ENCODE data around the gene UNC5C. TPM values are rescaled to one million over a fixed set of nuclear protein-coding genes. Genes with fewer than 3 reads are reported as not detected.

The UNC5C gene
- total and polyA plus RNA-seq, 8 donors: 0.15 to 0.84 (median 0.34) TPM

DNA sequence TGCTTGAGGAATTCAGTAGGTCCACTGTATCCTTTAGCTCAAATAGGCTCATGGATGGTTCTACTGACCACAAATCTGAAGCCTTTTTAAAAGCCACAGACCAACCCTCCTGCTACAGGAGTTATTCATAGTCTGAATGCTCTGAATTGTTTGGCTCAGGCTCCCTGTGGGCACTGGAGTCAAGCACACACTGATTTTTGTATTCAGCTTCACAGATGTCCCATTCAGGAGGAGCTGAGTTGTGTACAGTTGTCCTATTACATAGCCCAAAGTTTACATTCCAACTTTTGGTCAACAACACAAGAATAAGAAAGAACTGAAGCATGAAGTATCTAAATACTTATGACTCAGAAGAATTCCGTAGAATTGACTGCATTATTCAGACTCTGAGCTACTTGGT, 243.9 kb downstream of the UNC5C start:
- no peak for ATAC-seq
- Histone ChIP-seq H3K9me3 (no peaks in the 10 kb centered on the region), H3K27me3 (no peaks in the 10 kb centered on the region), H3K4me3 (no peak overlapping the region), H3K36me3 (no peaks in the 10 kb centered on the region), H3K4me1 (no peaks in the 10 kb centered on the region), H3K27ac (no peak overlapping the region)
- intact Hi-C loops (cut with DNase I): no loop called here
- TF ChIP-seq, protein P1, sequence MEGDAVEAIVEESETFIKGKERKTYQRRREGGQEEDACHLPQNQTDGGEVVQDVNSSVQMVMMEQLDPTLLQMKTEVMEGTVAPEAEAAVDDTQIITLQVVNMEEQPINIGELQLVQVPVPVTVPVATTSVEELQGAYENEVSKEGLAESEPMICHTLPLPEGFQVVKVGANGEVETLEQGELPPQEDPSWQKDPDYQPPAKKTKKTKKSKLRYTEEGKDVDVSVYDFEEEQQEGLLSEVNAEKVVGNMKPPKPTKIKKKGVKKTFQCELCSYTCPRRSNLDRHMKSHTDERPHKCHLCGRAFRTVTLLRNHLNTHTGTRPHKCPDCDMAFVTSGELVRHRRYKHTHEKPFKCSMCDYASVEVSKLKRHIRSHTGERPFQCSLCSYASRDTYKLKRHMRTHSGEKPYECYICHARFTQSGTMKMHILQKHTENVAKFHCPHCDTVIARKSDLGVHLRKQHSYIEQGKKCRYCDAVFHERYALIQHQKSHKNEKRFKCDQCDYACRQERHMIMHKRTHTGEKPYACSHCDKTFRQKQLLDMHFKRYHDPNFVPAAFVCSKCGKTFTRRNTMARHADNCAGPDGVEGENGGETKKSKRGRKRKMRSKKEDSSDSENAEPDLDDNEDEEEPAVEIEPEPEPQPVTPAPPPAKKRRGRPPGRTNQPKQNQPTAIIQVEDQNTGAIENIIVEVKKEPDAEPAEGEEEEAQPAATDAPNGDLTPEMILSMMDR (IDR thresholded peaks at IDR 0.05): no peak
- WGBS, 2 donors: 63 to 69% methylated on average over 1 of the region's 1 CpG
- no peak for FAIRE-seq
- DNase-seq: no peak

DNA sequence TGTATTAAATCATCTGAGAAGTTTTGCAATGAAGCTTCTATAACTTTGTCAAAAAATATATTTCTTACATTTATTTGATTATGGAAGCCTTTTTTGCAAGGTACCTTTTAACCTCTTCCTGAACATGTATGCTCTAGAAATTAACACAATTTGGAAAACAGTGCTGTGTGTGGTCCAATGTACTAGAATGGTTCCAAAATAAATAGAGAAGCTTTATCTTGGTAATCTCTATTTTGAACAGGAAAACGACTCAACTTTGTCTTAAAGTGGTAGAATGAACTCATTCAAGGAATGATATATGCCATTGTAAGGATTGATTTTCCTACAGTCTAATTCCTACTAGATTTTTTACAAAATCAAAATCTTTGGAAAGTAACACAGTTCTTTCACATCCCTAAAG, 248.5 kb downstream of the UNC5C start:
- intact Hi-C loops (cut with DNase I): no loop called here
- WGBS, 2 donors: 20 to 29% methylated on average over 1 of the region's 1 CpG
- TF ChIP-seq, protein P1 (IDR thresholded peaks at IDR 0.05): no peak
- ATAC-seq (no peak), DNase-seq (no peak), FAIRE-seq (no peak)
- no peaks in the 10 kb centered on the region for H3K36me3 ChIP-seq
- no peaks in the 10 kb centered on the region for H3K4me1 ChIP-seq
- no peak overlapping the region for H3K27ac ChIP-seq
- H3K27me3 ChIP-seq: no peaks in the 10 kb centered on the region
- H3K4me3 ChIP-seq: no peak overlapping the region
- no peaks in the 10 kb centered on the region for H3K9me3 ChIP-seq

DNA sequence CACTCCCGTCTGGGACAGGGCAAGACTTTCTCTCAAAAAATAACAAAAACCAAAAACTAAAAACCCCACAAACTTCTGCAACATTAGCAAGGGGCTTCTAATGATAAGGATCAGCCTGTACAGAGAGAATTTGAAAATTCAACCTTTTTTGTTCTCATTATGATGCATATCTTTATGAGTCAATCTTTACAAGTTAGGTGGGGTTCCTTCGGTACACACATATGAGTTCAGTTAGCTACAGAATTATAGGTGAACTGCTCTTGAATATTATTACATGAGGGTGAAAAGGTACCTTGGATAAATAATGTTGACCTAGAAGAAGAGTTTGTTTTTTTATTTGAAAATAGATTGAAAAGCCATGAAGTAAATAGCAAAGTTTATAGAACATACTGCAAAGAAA, 252.7 kb downstream of the UNC5C start:
- WGBS, 2 donors: 85 to 94% methylated on average over 2 of the region's 2 CpGs
- ATAC-seq (no peak), FAIRE-seq (no peak), DNase-seq (no peak)
- intact Hi-C loops (cut with DNase I): no loop called here
- TF ChIP-seq, protein P1 (IDR thresholded peaks at IDR 0.05): no peak
- H3K4me3 ChIP-seq: no peak overlapping the region
- H3K27me3 ChIP-seq: no peaks in the 10 kb centered on the region
- H3K4me1 ChIP-seq: no peaks in the 10 kb centered on the region
- H3K9me3 ChIP-seq: no peaks in the 10 kb centered on the region
- H3K36me3 ChIP-seq: no peaks in the 10 kb centered on the region
- H3K27ac ChIP-seq: no peak overlapping the region

DNA sequence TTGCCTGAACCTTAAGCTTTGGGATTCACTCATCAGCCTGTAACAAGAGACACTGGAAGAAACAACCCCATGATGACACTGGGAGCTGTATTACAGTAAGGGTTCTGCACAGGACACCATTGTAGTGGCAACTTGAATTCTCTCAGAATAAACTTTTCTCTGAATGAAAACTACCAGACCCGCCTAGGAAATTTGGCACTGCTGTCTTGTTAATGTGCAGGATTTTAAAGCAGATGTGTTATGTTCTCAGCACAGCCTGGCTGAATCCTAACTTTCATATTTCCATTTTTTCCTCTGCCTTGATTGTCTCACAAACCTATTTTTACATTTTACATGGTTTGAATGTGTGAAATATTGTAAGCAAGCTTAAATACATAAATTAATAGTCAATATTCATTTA, 253.6 kb downstream of the UNC5C start:
- Histone ChIP-seq H3K27ac (no peak overlapping the region), H3K4me3 (no peak overlapping the region), H3K27me3 (no peaks in the 10 kb centered on the region), H3K4me1 (no peaks in the 10 kb centered on the region), H3K36me3 (no peaks in the 10 kb centered on the region), H3K9me3 (no peaks in the 10 kb centered on the region)
- no peak for ATAC-seq
- 76 to 88% methylated on average over 1 of the region's 1 CpG for WGBS, 2 donors
- intact Hi-C loops (cut with DNase I): no loop called here
- no peak for FAIRE-seq
- TF ChIP-seq, protein P1 (IDR thresholded peaks at IDR 0.05): no peak
- DNase-seq: no peak

DNA sequence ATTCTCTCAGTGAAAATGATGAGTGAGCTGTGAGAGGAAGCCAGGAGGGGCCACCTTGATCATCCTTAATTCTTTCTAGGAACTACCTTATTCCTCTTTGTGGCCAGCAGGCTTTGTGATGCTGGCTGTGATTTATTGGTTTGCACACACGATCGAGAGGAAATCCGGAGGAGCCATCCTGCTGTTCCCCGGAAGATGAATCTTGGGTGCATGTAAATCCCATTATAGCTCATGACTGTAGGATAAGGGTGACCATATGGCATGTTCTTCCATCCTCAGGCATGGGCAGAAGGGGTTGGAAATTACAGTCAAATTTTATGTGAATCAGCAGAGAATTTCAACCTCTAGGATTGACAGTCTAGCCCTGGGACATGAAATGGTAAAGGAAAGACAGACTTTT, 254.5 kb downstream of the UNC5C start:
- Histone ChIP-seq H3K4me1 (peaks cover 0 to 3% (median 0%) of the 10 kb centered on the region in 3 donors), H3K4me3 (no peak overlapping the region), H3K27me3 (no peaks in the 10 kb centered on the region), H3K9me3 (no peaks in the 10 kb centered on the region), H3K27ac (no peak overlapping the region), H3K36me3 (no peaks in the 10 kb centered on the region)
- FAIRE-seq (no peak), DNase-seq (no peak), ATAC-seq (no peak)
- 89 to 93% methylated on average over 4 of the region's 4 CpGs for WGBS, 2 donors
- TF ChIP-seq, protein P1 (IDR thresholded peaks at IDR 0.05): no peak
- intact Hi-C loops (cut with DNase I): no loop called here

Data from pancreas (tissue), 10 donors.